OCI-LY3 (cell line): Measurements from ENCODE around the gene PPP2R5C.

Source experiments
- H2AFZ ChIP-seq: fragments of 200-600, 300-600 bp; shearing (Covaris generic); 2 replicates; pipeline ENCODE4 v1.6.0; 2014; ENCODE audit warnings: antibody characterized with exemption, low read depth, low read length
- H3K27ac ChIP-seq: fragments of 200-600, 300-600 bp; sonication (generic); 2 replicates; pipeline ENCODE4 v1.5.1; 2014; ENCODE audit warnings: mild to moderate bottlenecking, low read length, moderate library complexity, mixed read lengths
- H3K27me3 ChIP-seq: fragments of 200-600, 300-600 bp; sonication (generic); 2 replicates; pipeline ENCODE4 v1.6.1; 2014; ENCODE audit warnings: low read depth, low read length, mixed read lengths
- H3K36me3 ChIP-seq: fragments of 200-600, 300-600 bp; sonication (generic); replicated peaks from 2 replicates; pipeline ENCODE3; 2014; ENCODE audit warnings: low read depth, low read length, mixed read lengths
- H3K4me1 ChIP-seq: fragments of 300-600, 200-600 bp; sonication (generic); 2 replicates; pipeline ENCODE4 v1.6.1; 2014; ENCODE audit warnings: low read length, mixed read lengths
- H3K4me2 ChIP-seq: fragments of 200-600, 300-600 bp; sonication (generic); 2 replicates; pipeline ENCODE4 v1.6.1; 2014; ENCODE audit warnings: low read length, mixed read lengths
- H3K4me3 ChIP-seq: fragments of 300-600, 200-600 bp; sonication (generic); 2 replicates; pipeline ENCODE4 v1.5.1; 2014; ENCODE audit warnings: antibody characterized with exemption, mild to moderate bottlenecking, low read length, moderate library complexity
- H3K79me2 ChIP-seq: fragments of 300-600, 200-600 bp; shearing (Covaris generic); 2 replicates; pipeline ENCODE4 v1.6.1; 2014; ENCODE audit warnings: mild to moderate bottlenecking, low read length, mixed read lengths
- H3K9ac ChIP-seq: fragments of 300-600, 200-600 bp; shearing (Covaris generic); 2 replicates; pipeline ENCODE4 v1.6.0; 2014; ENCODE audit warnings: mild to moderate bottlenecking, low read length, moderate library complexity
- H3K9me3 ChIP-seq: fragments of 200-600, 300-600 bp; shearing (Covaris generic); 2 replicates; pipeline ENCODE4 v1.6.1; 2014; ENCODE audit warnings: low read length, mixed read lengths; ENCODE audit not compliant: insufficient read depth
- H4K20me1 ChIP-seq: fragments of 200-600, 300-600 bp; sonication (generic); 2 replicates; pipeline ENCODE4 v1.6.1; 2016; ENCODE audit warnings: low read length, mixed read lengths; ENCODE audit not compliant: insufficient read depth
- CTCF ChIP-seq: fragments of 200-600, 300-600 bp; sonication (generic); IDR thresholded peaks from 2 replicates; pipeline ENCODE4 v1.5.1; 2014; ENCODE audit warnings: antibody characterized with exemption, low read length, low read depth
- EZH2phosphoT487 ChIP-seq: fragments of 200-600 bp; shearing (Covaris generic); IDR thresholded peaks from 2 replicates; pipeline ENCODE4 v1.6.1; 2018; ENCODE audit warnings: antibody characterized with exemption, mixed run types, low read depth

The PPP2R5C gene

GRCh38 chr14:101912841-101913240, 151.3 kb downstream of the PPP2R5C start:
- peaks cover 23% of the 10 kb centered on the region for H3K36me3 ChIP-seq
- peaks cover 6% of the 10 kb centered on the region for H3K4me1 ChIP-seq
- H3K27ac ChIP-seq: no peak overlapping the region
- TF ChIP-seq CTCF (no peak), EZH2phosphoT487 (no peak)
- no peak overlapping the region for H3K9ac ChIP-seq
- no peaks in the 10 kb centered on the region for H3K9me3 ChIP-seq
- no peaks in the 10 kb centered on the region for H3K79me2 ChIP-seq
- H4K20me1 ChIP-seq: no peaks in the 10 kb centered on the region
- H3K4me2 ChIP-seq: no peak overlapping the region
- no peak overlapping the region for H2AFZ ChIP-seq
- no peaks in the 10 kb centered on the region for H3K27me3 ChIP-seq
- H3K4me3 ChIP-seq: no peak overlapping the region

GRCh38 chr14:101914083-101914482, 152.6 kb downstream of the PPP2R5C start:
- H3K9ac ChIP-seq: no peak overlapping the region
- no peaks in the 10 kb centered on the region for H3K9me3 ChIP-seq
- no peaks in the 10 kb centered on the region for H3K27me3 ChIP-seq
- H3K4me1 ChIP-seq: peaks cover 9% of the 10 kb centered on the region
- TF ChIP-seq CTCF: no peak
- no peak for TF ChIP-seq EZH2phosphoT487
- no peaks in the 10 kb centered on the region for H4K20me1 ChIP-seq
- no peak overlapping the region for H3K4me2 ChIP-seq
- peaks cover 21% of the 10 kb centered on the region for H3K36me3 ChIP-seq
- no peaks in the 10 kb centered on the region for H3K79me2 ChIP-seq
- H2AFZ ChIP-seq: no peak overlapping the region
- no peak overlapping the region for H3K27ac ChIP-seq
- no peak overlapping the region for H3K4me3 ChIP-seq

- Histone ChIP-seq H4K20me1 (no peaks in the 10 kb centered on the region), H3K27ac (no peak overlapping the region)
Observed at GRCh38 chr14:101915871-101916815, 154.6 kb downstream of the PPP2R5C start.

More at GRCh38 chr14:101915871-101916815, 154.6 kb downstream of the PPP2R5C start:
- TF ChIP-seq CTCF: no peak
- no peak for TF ChIP-seq EZH2phosphoT487
- Histone ChIP-seq H3K4me2 (no peak overlapping the region), H3K27me3 (no peaks in the 10 kb centered on the region), H3K36me3 (peaks cover 14% of the 10 kb centered on the region), H3K4me1 (peaks cover 9% of the 10 kb centered on the region), H3K4me3 (no peak overlapping the region), H3K9me3 (no peaks in the 10 kb centered on the region), H3K79me2 (no peaks in the 10 kb centered on the region), H3K9ac (no peak overlapping the region), H2AFZ (no peak overlapping the region)
